Measurements from ENCODE around the gene C1QTNF12.

C1QTNF12 gene, protein sequence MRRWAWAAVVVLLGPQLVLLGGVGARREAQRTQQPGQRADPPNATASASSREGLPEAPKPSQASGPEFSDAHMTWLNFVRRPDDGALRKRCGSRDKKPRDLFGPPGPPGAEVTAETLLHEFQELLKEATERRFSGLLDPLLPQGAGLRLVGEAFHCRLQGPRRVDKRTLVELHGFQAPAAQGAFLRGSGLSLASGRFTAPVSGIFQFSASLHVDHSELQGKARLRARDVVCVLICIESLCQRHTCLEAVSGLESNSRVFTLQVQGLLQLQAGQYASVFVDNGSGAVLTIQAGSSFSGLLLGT

GRCh38 chr1:1246577-1247340 lies at the start of gene C1QTNF12:
C1QTNF12 (minus strand) TSS chr1:1246722; CDS start chr1:1246690, 32 bp downstream.
- no peak for DNase-seq (ENCODE audit: low spot score)

DNA sequence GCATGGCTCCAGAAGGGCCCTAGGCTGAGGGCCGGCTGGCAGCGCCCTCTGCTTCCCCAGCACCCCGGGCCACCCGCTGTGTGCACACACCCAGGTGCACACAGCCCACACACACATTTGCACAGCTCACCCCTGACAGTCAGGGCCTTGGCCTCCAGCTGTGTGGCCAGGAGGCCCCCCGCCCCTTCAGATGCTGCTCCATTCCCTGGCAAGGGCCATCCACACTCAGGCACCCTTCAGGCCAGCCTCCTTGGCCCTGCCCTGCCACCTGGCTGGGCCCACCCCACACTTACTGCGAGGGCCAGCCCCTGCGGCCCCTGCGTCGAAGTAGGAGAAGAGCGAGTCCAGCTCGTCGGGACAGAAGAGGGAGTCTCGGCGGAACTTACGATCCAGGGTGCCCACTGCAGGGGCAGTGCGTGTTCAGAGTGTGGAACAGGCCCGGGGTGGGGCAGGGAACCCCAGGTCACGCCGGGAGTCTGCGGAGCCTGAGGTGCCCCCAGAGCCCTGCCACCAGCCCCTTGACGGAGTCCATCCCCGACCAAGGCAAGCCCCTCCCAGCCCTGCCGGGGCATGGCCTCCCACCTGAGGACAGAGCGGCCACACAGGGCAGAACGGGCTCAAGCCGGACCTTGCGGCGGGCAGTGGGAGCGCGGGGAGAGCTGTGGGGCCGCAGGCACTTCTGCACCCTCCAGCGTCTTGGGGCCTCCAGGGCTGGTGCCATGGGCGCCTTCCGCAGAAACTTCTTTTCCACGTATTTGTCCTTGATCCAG lies 48.8 kb upstream of the C1QTNF12 start:
- no peak for DNase-seq (ENCODE audit: low spot score)

DNA sequence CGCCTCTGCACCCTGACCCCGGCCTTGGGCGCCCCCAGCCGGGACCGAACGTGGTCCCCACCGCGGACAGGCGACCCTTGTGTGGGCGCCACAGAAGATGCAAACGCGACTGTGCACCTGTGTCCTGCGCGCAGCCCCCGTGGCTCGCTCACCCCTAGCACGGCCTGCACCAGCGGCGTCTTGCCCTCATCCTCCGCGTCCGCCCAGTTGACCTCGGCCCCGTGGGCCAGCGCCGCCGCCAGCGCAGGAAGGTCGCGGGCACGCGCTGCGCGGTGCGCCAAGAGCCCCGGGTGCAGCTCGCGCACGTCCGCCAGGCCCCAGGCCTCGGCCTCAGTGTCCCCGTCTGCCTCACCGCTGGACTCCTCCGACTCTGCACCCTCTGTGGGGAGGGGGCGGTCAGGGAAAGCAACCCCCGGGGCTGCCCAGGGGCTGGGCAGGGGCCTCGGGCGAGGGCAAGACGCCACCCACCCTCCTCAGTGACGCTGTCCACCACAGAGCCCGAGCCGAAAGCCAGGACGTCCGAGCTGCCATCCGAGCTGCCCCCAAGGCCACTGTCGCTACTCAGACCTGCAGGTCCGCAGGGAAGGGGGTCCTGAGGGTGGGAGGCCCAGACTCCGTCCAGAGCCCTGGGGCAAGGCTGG lies 47.8 kb upstream of the C1QTNF12 start:
- DNase-seq (ENCODE audit: low spot score) = no peak

DNA sequence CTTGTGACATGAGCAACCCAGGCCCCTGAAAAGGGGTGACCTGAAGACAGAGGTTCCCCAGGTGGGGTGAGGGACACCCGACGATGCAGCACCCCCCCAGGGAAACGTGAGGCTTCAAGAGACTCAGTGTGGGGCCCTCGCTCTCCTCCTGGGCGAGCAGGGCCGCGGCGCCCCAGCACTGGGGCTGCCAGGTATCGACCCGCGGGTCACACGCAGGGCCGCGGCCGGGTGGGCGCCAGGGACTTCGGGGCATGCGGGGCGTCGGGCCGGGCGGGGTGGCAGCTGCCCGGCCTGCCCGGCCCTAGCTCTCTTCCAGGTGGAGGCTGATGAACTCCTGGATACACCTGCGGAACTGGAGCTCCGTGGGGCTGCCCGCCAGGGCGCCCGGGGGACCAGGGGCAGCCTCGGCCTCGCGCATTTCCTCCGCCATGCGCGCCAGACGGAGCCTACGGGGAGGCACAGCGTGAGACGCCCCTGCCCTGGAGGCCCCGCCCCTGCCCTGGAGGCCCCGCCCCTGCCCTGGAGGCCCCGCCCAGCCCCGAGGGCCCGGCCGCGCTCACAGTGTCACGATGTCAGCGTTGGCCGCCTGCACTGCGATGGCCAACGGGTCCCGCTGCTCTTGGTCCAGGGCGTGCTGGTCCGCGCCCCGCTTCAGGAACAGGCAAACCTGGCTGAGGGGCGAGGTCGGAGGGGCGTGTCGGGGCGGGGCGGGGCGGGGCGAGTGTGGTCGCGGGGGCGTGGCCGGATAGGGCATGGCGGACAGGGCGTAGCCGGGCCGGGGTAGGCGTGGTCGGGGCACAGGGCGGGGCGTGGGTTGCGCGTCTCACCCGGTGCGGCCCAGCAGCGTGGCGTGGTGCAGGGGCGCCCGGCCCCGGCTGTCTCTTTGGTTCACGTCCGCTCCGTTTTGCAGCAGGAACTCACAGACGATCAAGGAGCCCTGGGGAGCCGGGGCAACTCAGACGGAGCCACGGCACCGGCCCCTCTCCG lies 47.0 kb upstream of the C1QTNF12 start:
- no peak for DNase-seq (ENCODE audit: low spot score)

DNA sequence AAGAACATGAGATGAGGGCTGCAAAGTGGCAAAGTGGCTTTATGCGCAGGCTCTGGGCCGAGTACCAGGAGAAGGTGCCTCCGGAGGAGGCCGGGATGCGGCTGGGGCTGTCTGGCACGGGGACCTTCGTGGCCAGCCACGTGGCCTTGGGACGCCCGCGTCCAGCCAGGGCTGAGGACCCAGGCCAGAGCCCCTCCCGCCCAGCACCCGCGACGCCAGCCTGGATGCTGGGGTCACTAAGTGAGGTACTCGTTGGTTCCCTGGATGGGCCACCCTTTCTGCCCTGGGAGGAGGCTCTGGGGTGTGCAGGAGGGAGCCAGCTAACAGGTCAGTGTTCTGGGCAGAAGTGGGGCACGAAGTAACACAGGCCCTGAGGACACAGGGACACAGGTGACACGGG lies 46.3 kb upstream of the C1QTNF12 start:
- DNase-seq (ENCODE audit: low spot score) = no peak

DNA sequence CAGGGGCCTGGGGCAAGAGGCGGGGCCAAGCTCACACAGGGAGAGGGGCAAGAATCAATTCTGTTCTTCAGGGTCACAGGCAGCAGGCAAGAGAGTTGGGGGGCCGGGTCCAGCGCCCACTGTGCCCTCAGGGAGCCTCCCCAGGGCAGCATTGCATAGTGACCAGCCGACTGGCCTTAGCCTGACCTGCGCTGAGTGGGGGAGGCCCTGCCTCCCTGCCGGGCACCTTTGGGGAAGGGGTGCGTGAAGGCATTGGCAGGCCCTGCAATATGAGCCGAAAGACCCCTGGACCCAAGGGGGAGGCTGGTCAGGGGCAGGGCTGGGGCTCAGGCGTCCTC lies 45.9 kb upstream of the C1QTNF12 start:
- DNase-seq (ENCODE audit: low spot score) = no peak

GRCh38 chr1:1291548-1292441 lies 45.3 kb upstream of the C1QTNF12 start:
- DNase-seq (ENCODE audit: low spot score) = no peak

GRCh38 chr1:1291023-1291528 lies 44.6 kb upstream of the C1QTNF12 start:
- DNase-seq (ENCODE audit: low spot score) = no peak

- peak; percentile 36 for DNase-seq (ENCODE audit: low spot score)
These were observed 43.8 kb upstream of the C1QTNF12 start for GRCh38 chr1:1290238-1290731.

GRCh38 chr1:1287288-1288110 lies 41.0 kb upstream of the C1QTNF12 start:
- DNase-seq (ENCODE audit: low spot score) = no peak

GRCh38 chr1:1286313-1287261 lies 40.1 kb upstream of the C1QTNF12 start:
- no peak for DNase-seq (ENCODE audit: low spot score)

- no peak for DNase-seq (ENCODE audit: low spot score)
These were observed 39.2 kb upstream of the C1QTNF12 start for GRCh38 chr1:1285611-1286311.

DNA sequence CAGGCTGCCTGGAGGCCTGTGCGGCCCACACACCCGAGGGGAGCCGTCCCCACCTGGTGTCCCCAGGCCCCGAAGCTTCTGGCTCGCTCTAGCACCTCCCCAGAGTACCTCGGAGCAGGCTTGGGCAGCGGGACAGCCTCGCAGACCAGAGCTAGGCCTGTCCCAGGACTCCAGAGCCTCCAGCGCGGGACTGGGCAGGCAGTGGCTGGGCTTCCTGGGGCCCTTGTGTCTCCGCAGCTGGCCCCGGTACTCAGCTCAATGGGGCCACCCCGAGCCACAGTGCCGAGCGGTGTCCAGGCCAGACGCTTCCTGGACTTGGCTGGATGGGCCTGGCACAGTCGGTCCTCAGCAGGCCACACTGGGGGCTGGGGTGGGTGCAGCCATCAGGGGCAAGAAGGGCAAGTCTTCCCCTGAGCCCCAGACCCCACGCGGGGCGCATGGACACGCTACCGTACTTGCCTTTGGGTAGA lies 38.6 kb upstream of the C1QTNF12 start:
- no peak for DNase-seq (ENCODE audit: low spot score)

- DNase-seq (ENCODE audit: low spot score) = no peak
These were observed 37.9 kb upstream of the C1QTNF12 start for GRCh38 chr1:1284221-1285101.

GRCh38 chr1:1283821-1284220 lies 37.3 kb upstream of the C1QTNF12 start:
- DNase-seq (ENCODE audit: low spot score) = peak; percentile 56

GRCh38 chr1:1282998-1283397 lies 36.5 kb upstream of the C1QTNF12 start:
- no peak for DNase-seq (ENCODE audit: low spot score)

Measured in COLO829 (cell line).